Vagina (tissue), 2 donors: ENCODE results near the gene IFT81.

Experiments
- CTCF ChIP-seq, 3 experiments: fragments of 450-650 bp in 2 of 3; fragments of 200-600 bp in 1 of 3; sonication (generic) in 1 of 3; IDR thresholded peaks; one replicate each; pipeline ENCODE4 v1.5.1; 2017 to 2019; ENCODE audit warnings: antibody characterized with exemption in 3 of 3, mild to moderate bottlenecking in 2 of 3, moderate library complexity in 2 of 3
- POLR2A ChIP-seq, 2 donors: fragments of 450-650 bp; IDR thresholded peaks; one replicate each; pipeline ENCODE4 v1.6.1; 2017; ENCODE audit warnings: antibody characterized with exemption in 2 of 2, mild to moderate bottlenecking in 2 of 2, moderate library complexity in 2 of 2

GRCh38 chr12:110228756-110229155, 104.6 kb downstream of the IFT81 start:
- TF ChIP-seq CTCF (IDR thresholded peaks at IDR 0.05) = no peak
- TF ChIP-seq POLR2A (IDR thresholded peaks at IDR 0.05) = no peak
